Dendritic cell treated with granulocyte-macrophage colony-stimulating factor and Interleukin-4, amounts not matched to agents 40 ng/mL and 50 ng/mL, for 4 days (primary cell): ENCODE results near the gene ZFHX2.

ENCODE experiments used
- H3K27ac Mint-ChIP-seq: one replicate; pipeline ENCODE4 v1.8.0; 2022; ENCODE audit warnings: mild to moderate bottlenecking, mixed read lengths
- H3K27me3 Mint-ChIP-seq: one replicate; pipeline ENCODE4 v1.8.0; 2022; ENCODE audit warnings: mild to moderate bottlenecking, mixed read lengths
- H3K36me3 Mint-ChIP-seq: one replicate; pipeline ENCODE4 v1.8.0; 2022; ENCODE audit warnings: low read depth, mixed read lengths
- H3K4me1 Mint-ChIP-seq: one replicate; pipeline ENCODE4 v1.8.0; 2022; ENCODE audit warnings: low read depth, mixed read lengths
- H3K4me3 Mint-ChIP-seq: one replicate; pipeline ENCODE4 v1.8.0; 2022; ENCODE audit warnings: mild to moderate bottlenecking, moderate library complexity, mixed read lengths
- H3K9me3 Mint-ChIP-seq: one replicate; pipeline ENCODE4 v1.8.0; 2022; ENCODE audit warnings: mixed read lengths
- intact Hi-C: fragments of 100-400 bp; cut with micrococcal nuclease; formaldehyde crosslinking; loops from one replicate; pipeline ENCODE4 v1.15.0; 2022

Gene ZFHX2

DNA sequence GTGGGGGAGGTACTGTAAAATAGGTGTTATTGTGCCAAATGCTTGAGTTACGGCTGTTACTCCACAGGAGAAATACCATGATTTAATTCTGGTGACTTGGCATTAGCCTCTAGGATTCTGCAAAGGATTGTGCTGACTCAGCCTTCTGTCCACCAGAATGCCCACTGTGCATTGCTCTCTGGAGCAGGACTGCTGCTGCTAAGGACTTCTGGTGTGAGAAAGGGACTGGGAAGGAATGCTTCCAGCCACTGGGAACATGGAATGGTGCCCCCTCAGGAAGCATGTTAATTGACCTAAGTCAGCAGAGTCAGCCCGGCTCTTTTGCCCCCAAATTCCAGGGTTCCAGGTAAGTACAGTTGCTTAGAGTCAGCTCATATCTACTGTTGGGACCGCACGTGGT lies 32.9 kb downstream of the ZFHX2 start:
- Mint-ChIP-seq H3K27me3 (no peaks in the 10 kb centered on the region), H3K36me3 (no peaks in the 10 kb centered on the region), H3K27ac (no peak overlapping the region), H3K4me3 (no peak overlapping the region), H3K4me1 (peaks cover 14% of the 10 kb centered on the region), H3K9me3 (no peaks in the 10 kb centered on the region)
- intact Hi-C loops, result no loop called here

DNA sequence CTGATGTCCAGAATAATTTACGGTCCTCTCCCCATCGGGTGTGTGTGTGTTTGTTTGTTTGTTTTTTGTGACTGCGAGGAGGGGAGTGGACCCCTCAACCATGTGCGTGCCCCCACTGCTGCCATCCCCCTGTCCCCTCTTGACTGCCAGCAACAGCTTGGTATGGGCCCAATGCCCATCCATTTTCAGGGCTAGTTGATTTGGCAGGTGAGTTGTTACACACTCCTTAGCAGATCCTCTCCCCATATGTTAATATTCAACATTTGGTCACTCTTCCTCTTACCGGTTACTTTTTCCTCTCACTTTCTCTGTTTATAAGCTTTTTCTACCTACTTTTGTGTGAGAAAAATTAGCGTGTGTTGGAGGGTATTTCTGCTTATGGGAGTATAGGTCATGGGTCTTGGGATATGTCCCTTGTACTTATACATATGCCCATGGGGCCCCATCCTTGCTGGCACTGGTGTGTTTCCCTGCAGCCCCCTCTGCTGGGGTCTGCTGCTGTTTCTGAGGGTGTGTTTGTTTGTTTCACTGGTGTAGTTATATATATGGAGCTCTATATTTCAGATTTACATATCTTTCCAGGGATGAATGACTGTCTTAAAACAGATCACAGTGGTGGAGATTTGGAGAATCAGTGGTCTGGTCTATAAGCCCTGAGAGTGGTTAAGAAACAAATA lies 33.8 kb downstream of the ZFHX2 start:
- no peak overlapping the region for H3K27ac Mint-ChIP-seq
- H3K4me1 Mint-ChIP-seq, result peaks cover 14% of the 10 kb centered on the region
- H3K4me3 Mint-ChIP-seq, result no peak overlapping the region
- intact Hi-C loops, result no loop called here
- H3K36me3 Mint-ChIP-seq, result no peaks in the 10 kb centered on the region
- H3K27me3 Mint-ChIP-seq, result no peaks in the 10 kb centered on the region
- no peaks in the 10 kb centered on the region for H3K9me3 Mint-ChIP-seq

DNA sequence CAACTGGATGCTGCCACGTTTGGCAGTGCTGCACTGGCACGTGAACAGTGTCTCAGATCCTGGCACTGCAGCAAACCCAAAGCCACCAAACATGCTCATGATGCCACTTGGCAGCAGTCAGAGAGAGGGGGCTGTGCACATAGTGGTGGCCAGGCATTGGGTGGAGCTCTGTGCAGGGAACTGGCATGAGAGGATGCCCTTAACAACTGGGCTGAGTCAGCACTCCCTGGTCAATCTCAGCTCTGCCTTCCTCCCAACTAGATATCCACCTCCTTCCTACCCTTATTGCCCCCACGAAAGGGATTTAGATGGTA lies 37.0 kb downstream of the ZFHX2 start:
- intact Hi-C loops, result no loop called here
- Mint-ChIP-seq H3K27me3 (peaks cover 1% of the 10 kb centered on the region), H3K4me1 (peaks cover 6% of the 10 kb centered on the region), H3K27ac (no peak overlapping the region), H3K4me3 (no peak overlapping the region), H3K9me3 (no peaks in the 10 kb centered on the region), H3K36me3 (no peaks in the 10 kb centered on the region)

DNA sequence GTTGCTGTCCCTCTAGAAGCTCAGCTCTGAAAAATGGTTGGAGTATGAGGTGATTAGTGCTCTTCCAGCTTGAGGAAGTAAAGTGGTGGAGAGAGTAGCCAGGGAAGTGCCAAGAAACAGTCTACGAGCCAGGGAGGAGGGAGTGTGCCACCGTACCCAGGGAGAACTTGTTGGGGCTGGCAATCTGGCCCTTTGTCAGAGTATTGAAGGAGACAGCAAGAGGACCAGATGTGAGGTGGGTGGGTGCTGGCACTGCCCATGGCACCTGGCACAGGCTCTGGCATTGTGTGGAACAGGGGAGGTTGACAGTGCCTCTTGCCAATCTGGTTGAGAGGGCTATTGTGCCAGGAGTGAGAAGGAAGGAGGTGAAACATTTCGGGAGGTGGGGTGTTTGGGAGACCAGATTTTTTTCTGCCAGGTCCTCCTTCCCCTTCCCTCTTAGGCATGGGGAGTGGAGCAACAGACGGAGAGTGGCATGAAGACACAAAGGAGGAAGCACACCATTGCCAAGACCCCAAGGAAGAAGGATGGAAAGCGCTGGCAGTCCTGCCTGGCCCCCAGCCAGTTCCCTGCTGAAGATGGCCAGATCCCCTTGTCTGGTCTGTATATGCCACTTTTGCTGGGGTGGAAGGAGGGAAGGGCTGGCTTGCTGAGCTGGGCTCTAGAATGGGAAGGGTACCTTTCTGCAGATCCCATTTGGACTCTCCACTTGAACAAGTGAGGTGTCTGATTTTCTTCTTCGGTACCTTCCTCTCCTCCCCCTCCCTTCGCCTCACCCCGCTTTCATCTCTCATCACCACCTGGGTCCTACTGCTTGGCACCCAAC lies 37.5 kb downstream of the ZFHX2 start:
- Mint-ChIP-seq H3K4me1 (peaks cover 6% of the 10 kb centered on the region), H3K27me3 (peaks cover 1% of the 10 kb centered on the region), H3K36me3 (no peaks in the 10 kb centered on the region), H3K9me3 (no peaks in the 10 kb centered on the region), H3K27ac (no peak overlapping the region), H3K4me3 (no peak overlapping the region)
- intact Hi-C loops, result no loop called here

DNA sequence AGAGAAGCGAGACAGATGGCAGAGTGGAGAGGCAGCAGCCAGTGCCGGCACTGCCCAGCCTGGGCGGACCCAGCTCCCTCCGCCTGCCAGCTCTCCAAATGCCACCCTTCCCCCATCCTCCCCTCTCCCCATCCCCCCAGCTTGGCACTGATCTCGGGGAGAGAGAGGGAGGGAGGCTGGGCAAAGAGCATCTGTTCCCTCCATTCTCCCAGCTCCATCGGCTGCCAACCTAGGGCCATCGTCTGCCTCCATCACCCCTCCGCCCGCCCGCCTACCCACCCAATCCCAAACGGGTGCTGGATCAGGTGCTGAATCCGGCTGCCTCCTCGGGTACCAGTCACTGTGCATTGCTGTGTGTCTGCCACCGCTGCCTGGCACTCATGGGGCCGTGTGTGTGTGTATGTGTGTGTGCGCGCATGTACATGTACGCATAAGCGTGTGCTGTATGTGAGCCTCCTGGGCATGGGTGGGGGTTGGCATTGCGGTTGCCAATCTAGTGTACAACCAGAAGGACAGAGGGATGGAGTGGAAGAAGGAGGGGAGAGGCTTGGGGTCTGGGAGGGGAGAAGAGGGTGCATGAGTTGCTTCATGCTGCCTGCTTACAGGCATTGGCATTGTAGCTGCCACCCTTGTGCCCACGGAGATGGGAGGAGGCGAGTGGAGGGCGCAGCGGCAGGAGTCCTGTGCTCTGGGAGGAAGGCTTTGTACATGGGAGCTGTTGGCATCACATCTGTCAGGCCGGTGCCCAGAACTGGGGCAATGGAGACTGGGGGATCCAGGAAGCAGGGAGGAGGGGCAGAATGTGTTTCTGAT lies 38.4 kb downstream of the ZFHX2 start:
- Mint-ChIP-seq H3K9me3 (no peaks in the 10 kb centered on the region), H3K36me3 (no peaks in the 10 kb centered on the region), H3K27ac (no peak overlapping the region), H3K4me3 (no peak overlapping the region), H3K27me3 (peaks cover 1% of the 10 kb centered on the region), H3K4me1 (peaks cover 6% of the 10 kb centered on the region)
- intact Hi-C loops, result no loop called here

DNA sequence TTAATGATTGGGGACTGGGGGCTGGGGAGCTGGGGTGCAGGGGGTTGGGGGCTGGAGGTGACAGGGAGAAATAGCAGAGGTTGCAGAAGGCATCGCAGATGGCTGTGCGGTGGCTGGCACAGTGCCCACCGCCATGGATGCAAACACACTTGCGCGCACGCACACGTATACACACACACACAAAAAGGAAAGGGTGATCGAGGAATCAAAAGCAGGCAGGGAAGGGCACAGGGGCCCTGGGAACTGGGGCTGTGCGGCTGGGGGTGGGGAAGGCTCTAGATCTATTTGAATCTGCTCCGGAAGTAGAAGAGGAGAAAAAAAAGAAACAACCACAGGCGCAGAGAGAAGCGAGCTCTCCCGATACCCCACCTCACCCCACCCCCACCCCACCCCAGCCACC lies 39.4 kb downstream of the ZFHX2 start:
- no peaks in the 10 kb centered on the region for H3K9me3 Mint-ChIP-seq
- peaks cover 6% of the 10 kb centered on the region for H3K4me1 Mint-ChIP-seq
- H3K36me3 Mint-ChIP-seq, result no peaks in the 10 kb centered on the region
- H3K27me3 Mint-ChIP-seq, result peaks cover 1% of the 10 kb centered on the region
- H3K27ac Mint-ChIP-seq, result no peak overlapping the region
- peak overlapping the region; percentile 25 for H3K4me3 Mint-ChIP-seq
- intact Hi-C loops, result no loop called here

DNA sequence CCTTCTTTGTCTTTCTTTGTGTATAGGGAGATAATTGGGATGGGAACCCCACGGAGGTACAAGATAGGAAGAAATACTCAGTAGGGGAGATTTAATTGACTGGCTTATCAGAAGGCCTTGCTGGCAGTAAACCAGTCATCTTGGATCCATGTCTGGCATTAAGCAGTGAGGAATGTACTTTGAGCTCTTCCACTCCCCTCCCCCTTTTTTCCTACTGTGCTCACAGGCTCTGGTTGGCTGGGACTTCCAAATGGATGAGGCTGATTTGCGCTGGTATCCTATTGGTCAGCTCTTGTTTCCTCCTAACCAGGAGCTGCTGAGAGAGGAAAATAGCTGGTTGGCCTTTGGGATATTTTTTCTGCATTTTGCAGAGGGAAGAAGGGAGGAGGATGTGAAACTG lies 57.3 kb downstream of the ZFHX2 start:
- intact Hi-C loops, result no loop called here
- no peaks in the 10 kb centered on the region for H3K27me3 Mint-ChIP-seq
- H3K4me3 Mint-ChIP-seq, result no peak overlapping the region
- no peaks in the 10 kb centered on the region for H3K9me3 Mint-ChIP-seq
- peaks cover 14% of the 10 kb centered on the region for H3K4me1 Mint-ChIP-seq
- H3K36me3 Mint-ChIP-seq, result no peaks in the 10 kb centered on the region
- H3K27ac Mint-ChIP-seq, result no peak overlapping the region

DNA sequence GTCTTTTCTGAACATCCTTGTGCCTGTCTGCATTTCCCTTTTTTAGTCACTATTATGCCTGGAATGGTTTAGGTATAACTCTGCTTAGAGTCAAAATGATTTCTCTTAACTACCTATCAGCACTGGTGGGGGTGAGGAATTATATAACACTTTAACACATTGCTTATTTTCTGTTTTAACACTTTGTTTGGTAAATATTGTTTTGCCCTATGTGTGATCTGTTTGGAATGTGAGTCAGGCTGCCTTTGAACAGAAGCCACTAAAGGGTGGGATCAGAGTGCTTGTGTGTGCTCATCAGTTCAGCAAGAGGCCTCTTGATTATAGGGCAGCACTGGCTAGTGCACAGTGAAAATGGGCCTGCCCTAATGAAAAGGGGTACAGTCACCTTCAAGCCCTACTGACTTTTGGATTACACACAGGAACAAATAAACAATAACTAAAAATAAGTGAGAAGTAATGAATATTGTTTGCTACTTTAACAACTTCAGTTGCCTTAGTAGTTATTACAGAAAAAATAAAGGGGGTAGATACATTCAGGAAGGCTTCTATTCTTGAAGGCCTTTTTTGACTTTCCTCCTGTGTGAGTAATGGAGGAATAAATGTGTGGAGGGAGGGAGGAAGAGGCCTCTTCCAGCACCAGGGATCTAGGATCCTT lies 58.8 kb downstream of the ZFHX2 start:
- Mint-ChIP-seq H3K36me3 (no peaks in the 10 kb centered on the region), H3K27me3 (no peaks in the 10 kb centered on the region), H3K27ac (peak overlapping the region; percentile 32)

DNA sequence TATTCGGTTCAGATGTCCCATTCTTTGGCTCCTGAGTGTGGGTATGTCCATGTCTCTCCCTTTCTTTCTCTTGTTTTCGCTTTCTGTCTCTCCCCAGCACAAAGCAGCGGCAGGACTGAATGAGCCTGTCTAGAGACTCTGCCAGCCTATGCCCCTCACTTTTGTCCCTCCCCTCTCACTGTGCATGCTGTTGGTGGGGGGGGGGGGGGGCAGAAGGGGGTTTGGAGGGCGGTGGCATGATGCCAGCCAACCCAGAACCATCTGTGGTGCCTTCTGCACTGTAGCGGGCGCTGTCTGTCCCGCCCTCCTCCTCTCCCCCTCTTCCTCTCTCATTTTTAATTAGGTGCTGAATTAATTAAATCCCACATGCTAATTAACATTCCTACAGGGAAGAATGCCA lies 64.3 kb downstream of the ZFHX2 start:
- Mint-ChIP-seq H3K27me3 (no peaks in the 10 kb centered on the region), H3K4me1 (no peaks in the 10 kb centered on the region), H3K27ac (no peak overlapping the region), H3K4me3 (no peak overlapping the region), H3K36me3 (peaks cover 33% of the 10 kb centered on the region), H3K9me3 (no peaks in the 10 kb centered on the region)
- intact Hi-C loops, result no loop called here

More for the DNA sequence above, 58.8 kb downstream of the ZFHX2 start:
- H3K4me3 Mint-ChIP-seq, result no peak overlapping the region
- intact Hi-C loops, result no loop called here
- H3K4me1 Mint-ChIP-seq, result peaks cover 14% of the 10 kb centered on the region
- no peaks in the 10 kb centered on the region for H3K9me3 Mint-ChIP-seq

DNA sequence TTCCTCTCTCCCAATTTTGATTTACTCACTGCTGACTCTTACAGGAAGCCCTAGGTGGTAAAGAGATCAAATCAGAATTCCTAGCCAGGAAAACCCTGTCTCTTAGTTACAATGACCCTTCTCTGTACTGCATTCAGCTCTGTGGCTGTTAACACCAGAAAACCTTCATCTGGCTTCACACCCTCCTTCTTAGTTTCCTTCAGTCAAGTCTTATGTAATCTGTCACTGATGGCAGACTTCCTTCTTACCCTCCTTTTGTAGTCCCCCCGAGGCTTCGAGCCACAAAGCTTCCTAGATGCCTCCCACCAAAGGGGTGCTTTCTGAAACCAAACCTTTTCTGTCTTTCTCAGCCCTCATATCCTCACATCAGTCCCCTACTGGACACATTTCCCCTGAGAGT lies 65.5 kb downstream of the ZFHX2 start:
- no peak overlapping the region for H3K4me3 Mint-ChIP-seq

DNA sequence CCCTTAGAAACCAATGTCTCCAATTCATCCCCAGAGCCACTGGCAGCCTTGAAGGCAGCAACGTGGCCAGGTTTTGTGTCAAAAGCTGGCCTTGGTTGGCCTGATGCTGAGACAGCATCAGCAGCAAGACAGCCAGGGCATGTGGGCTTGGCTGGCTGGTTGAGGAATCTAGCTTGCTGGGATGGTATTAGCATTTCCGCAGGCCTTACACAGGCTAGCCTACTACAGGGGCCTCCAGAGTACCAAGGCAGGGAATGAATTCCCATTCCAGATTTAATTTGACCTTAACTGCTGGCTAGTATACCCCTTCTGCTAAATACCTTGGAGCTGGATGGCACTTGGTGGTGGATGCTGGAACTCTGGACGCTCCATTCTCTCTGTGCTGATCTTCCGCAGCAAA lies 66.2 kb downstream of the ZFHX2 start:
- Mint-ChIP-seq H3K4me3 (no peak overlapping the region), H3K27ac (no peak overlapping the region), H3K9me3 (no peaks in the 10 kb centered on the region), H3K27me3 (no peaks in the 10 kb centered on the region), H3K4me1 (no peaks in the 10 kb centered on the region), H3K36me3 (peaks cover 37% of the 10 kb centered on the region)
- intact Hi-C loops, result no loop called here

More for the DNA sequence above, 65.5 kb downstream of the ZFHX2 start:
- H3K36me3 Mint-ChIP-seq, result peaks cover 33% of the 10 kb centered on the region
- no peaks in the 10 kb centered on the region for H3K4me1 Mint-ChIP-seq
- no peak overlapping the region for H3K27ac Mint-ChIP-seq
- no peaks in the 10 kb centered on the region for H3K27me3 Mint-ChIP-seq
- H3K9me3 Mint-ChIP-seq, result no peaks in the 10 kb centered on the region
- intact Hi-C loops, result no loop called here

DNA sequence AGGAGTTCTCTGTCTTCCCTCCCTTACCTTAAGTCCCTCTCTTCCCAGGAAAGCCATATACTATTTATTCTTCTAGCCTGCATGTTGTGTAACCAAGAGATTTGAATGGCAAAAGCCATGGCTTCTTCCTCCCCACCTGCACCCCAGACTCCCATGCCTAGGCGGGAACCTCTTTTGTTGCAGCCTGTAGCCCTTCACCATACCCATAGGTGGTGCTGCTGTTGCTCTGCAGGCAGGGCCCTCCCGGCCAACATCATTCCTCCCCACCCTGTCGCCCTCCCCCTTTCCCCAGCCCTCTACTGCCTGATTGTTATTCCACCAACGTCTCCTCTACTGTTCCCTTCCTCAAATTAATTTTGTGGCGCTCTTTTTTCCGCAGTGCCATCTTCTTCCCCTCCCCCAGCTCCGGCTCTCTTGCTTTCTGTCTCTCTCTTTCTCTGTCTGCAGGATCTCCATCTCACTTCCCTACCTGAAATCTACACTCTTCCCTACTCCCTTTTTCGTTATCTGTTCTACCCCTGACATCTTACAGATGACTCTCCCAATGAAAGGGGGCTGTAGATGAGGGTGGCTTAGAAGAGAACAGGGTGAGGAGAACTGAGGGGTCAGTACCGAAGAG lies 68.2 kb downstream of the ZFHX2 start:
- Mint-ChIP-seq H3K27ac (no peak overlapping the region), H3K9me3 (no peaks in the 10 kb centered on the region), H3K36me3 (peaks cover 47% of the 10 kb centered on the region), H3K27me3 (no peaks in the 10 kb centered on the region), H3K4me1 (no peaks in the 10 kb centered on the region), H3K4me3 (no peak overlapping the region)
- intact Hi-C loops, result no loop called here

DNA sequence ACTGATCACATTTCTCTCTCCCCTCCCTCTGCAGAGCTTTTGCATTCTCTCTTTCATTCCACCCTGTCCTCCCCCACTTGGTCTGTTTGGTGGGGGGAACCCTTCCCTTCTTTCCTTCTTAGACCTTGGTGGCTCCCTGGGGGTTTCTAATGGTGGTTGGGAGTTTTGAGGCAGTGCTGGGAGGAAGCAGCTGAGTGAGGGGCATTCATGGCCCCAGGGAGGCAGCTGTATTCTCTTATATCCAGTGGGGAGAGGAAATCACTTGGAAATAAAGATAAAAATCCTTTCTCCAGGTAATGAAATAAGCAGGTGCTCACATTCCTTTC lies 68.8 kb downstream of the ZFHX2 start:
- Mint-ChIP-seq H3K9me3 (no peaks in the 10 kb centered on the region), H3K27me3 (no peaks in the 10 kb centered on the region), H3K36me3 (peaks cover 53% of the 10 kb centered on the region)

More for the DNA sequence above, 68.8 kb downstream of the ZFHX2 start:
- no peak overlapping the region for H3K4me3 Mint-ChIP-seq
- H3K4me1 Mint-ChIP-seq, result no peaks in the 10 kb centered on the region
- intact Hi-C loops, result no loop called here
- no peak overlapping the region for H3K27ac Mint-ChIP-seq
